KMS-11 (cell line): ENCODE results near the gene PRR29.

Experiments used
- H2AFZ ChIP-seq: fragments of 200-600 bp; sonication (generic); 2 replicates; pipeline ENCODE4 v1.6.1; 2016; ENCODE audit warnings: antibody characterized with exemption, mixed run types, low read depth
- H3K27ac ChIP-seq: fragments of 200-600 bp; sonication (generic); 2 replicates; pipeline ENCODE4 v1.6.1; 2016; ENCODE audit warnings: mild to moderate bottlenecking, mixed run types
- H3K27me3 ChIP-seq: fragments of 200-600 bp; sonication (generic); 2 replicates; pipeline ENCODE4 v1.6.1; 2017; ENCODE audit warnings: mild to moderate bottlenecking, low read depth, mixed run types, moderate library complexity; ENCODE audit not compliant: insufficient read depth
- H3K36me3 ChIP-seq: fragments of 200-600 bp; sonication (generic); 2 replicates; pipeline ENCODE4 v1.6.1; 2017; ENCODE audit warnings: mild to moderate bottlenecking, mixed run types; ENCODE audit not compliant: insufficient read depth
- H3K4me1 ChIP-seq: fragments of 200-600 bp; sonication (generic); 2 replicates; pipeline ENCODE4 v1.6.1; 2016; ENCODE audit warnings: mild to moderate bottlenecking, low read depth, mixed run types; ENCODE audit not compliant: poor library complexity, severe bottlenecking
- H3K4me2 ChIP-seq: fragments of 200-600 bp; sonication (generic); 2 replicates; pipeline ENCODE4 v1.7.0; 2016; ENCODE audit warnings: mild to moderate bottlenecking, mixed run types
- H3K4me3 ChIP-seq: fragments of 200-600 bp; sonication (generic); IDR thresholded peaks from 2 replicates; pipeline ENCODE4 v1.6.1; 2017; ENCODE audit warnings: low read depth, low read length, mixed read lengths; ENCODE audit not compliant: insufficient read depth
- H3K79me2 ChIP-seq: fragments of 200-600 bp; sonication (generic); 2 replicates; pipeline ENCODE4 v1.6.1; 2016; ENCODE audit warnings: low read depth, mixed run types; ENCODE audit not compliant: insufficient read depth
- H3K9ac ChIP-seq: fragments of 200-600 bp; sonication (generic); 2 replicates; pipeline ENCODE4 v1.6.1; 2016; ENCODE audit warnings: mild to moderate bottlenecking, mixed run types
- H4K20me1 ChIP-seq: fragments of 200-600 bp; sonication (generic); 2 replicates; pipeline ENCODE4 v1.6.1; 2016; ENCODE audit warnings: mild to moderate bottlenecking, mixed run types; ENCODE audit not compliant: insufficient read depth
- CTCF ChIP-seq: fragments of 200-600 bp; sonication (generic); conservative IDR thresholded peaks from 2 replicates; pipeline ENCODE4 v1.6.1; 2017; ENCODE audit warnings: low read depth, mild to moderate bottlenecking, antibody characterized with exemption, low read length, moderate library complexity, mixed read lengths

Gene PRR29

DNA sequence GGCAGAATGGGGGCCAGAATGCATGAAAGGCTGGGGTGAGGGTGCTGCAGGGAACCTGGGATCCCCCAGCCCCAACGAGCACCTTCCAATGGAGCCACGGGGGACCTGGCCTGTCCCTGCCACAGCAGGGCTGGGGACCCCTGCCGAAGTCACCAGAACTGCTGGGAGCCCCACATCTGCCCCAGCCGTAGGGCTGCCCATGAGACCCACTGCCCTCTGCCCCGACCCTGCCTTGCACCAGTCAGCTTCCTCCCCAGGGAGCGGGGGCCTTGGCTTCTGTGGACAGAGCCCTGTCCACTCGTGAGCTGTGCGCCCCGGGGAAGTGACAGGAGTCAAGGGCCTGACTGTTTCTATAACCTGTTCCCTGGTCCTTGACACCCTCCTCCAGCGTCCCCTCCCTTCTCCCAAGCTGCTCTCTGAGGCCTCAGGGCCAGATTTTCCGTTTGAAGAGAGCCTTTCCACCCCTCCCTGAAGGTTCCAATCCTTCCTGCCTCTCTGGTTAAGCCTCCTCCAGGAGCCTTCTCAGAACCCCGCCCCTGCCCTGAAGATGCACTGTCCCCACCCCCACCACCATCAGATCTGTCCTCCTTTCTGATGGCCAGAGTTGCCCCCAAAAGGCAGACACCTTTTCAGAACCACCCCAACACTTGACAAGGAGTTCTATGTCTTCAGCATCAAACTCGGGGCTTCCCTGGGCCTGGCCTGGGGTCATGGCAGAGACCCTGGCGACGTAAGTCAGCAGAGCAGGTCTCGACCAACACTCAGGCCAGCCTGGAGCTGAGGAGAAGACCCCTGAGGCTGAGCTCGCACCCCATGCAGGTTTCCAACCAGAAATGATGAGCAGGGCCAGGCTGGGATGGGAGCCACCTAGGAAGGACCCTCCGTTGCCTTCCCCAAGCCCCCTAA, 10.7 kb upstream of the PRR29 start:
- Histone ChIP-seq H3K4me2 (peak overlapping the region; percentile 66), H3K27ac (no peak overlapping the region), H3K79me2 (no peaks in the 10 kb centered on the region), H3K36me3 (no peaks in the 10 kb centered on the region), H3K4me1 (peaks cover 16% of the 10 kb centered on the region), H3K9ac (0 out of 2 replicates have a peak overlapping the region, but pooled peaks have one; percentile 15), H2AFZ (peak overlapping the region; percentile 54), H3K4me3 (no peak overlapping the region), H4K20me1 (no peaks in the 10 kb centered on the region), H3K27me3 (peaks cover 12% of the 10 kb centered on the region)
- TF ChIP-seq CTCF = no peak

GRCh38 chr17:63988127-63988478, 10.0 kb upstream of the PRR29 start:
- peaks cover 16% of the 10 kb centered on the region for H3K4me1 ChIP-seq
- H3K9ac ChIP-seq = no peak overlapping the region

DNA sequence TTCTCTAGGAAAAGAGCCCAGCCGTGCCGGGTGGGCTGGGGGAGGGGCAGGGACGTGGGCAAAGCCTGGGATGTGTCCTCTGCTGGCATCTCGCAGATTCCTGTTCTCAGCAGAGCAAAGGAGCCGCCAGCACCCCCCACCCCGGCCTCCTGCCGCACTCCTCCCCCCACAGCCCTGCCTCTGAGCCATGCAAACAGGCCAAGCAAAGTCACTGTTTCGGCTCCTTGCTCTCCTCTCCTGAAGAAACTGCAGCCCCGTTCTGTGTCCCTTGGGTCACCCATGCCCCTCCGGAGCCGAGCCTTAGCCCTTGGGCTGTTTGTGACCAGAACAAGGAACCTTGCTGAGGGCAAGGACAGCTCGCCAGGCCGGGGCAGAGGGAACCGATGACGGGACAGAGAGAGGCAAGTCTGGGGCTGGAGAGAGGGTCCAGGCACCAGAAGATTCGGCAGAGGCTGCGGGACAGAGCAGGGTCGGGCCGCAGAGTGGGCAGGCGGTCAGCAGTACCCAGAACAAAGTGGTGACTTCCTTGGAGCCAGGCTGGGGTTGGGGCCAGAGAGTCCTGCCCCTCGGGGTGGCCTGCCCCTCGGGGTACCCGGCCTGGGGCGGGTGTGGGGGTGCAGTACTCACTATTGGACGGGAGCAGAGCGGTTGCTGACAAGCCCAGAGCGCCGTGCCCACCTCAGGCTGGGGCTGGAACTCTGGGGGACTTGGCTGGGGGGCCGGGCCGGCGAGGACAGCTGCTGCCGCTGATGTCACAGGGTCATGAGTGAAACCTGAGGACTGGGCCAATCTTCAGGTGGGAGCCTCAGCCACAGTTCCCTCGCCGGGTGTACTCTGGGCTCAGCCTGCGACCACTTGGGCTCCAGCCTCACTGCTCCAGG, 9.2 kb upstream of the PRR29 start:
- Histone ChIP-seq H3K9ac (no peak overlapping the region), H4K20me1 (no peaks in the 10 kb centered on the region), H2AFZ (no peak overlapping the region), H3K4me1 (peaks cover 16% of the 10 kb centered on the region), H3K27ac (no peak overlapping the region), H3K36me3 (no peaks in the 10 kb centered on the region), H3K4me2 (no peak overlapping the region), H3K27me3 (peaks cover 22% of the 10 kb centered on the region), H3K4me3 (no peak overlapping the region), H3K79me2 (no peaks in the 10 kb centered on the region)
- no peak for TF ChIP-seq CTCF

More at GRCh38 chr17:63988127-63988478, 10.0 kb upstream of the PRR29 start:
- H3K79me2 ChIP-seq = no peaks in the 10 kb centered on the region
- H4K20me1 ChIP-seq = no peaks in the 10 kb centered on the region
- H3K4me3 ChIP-seq = no peak overlapping the region
- TF ChIP-seq CTCF = no peak
- no peak overlapping the region for H2AFZ ChIP-seq
- H3K27me3 ChIP-seq = peaks cover 16% of the 10 kb centered on the region
- H3K4me2 ChIP-seq = no peak overlapping the region
- no peak overlapping the region for H3K27ac ChIP-seq
- H3K36me3 ChIP-seq = no peaks in the 10 kb centered on the region

DNA sequence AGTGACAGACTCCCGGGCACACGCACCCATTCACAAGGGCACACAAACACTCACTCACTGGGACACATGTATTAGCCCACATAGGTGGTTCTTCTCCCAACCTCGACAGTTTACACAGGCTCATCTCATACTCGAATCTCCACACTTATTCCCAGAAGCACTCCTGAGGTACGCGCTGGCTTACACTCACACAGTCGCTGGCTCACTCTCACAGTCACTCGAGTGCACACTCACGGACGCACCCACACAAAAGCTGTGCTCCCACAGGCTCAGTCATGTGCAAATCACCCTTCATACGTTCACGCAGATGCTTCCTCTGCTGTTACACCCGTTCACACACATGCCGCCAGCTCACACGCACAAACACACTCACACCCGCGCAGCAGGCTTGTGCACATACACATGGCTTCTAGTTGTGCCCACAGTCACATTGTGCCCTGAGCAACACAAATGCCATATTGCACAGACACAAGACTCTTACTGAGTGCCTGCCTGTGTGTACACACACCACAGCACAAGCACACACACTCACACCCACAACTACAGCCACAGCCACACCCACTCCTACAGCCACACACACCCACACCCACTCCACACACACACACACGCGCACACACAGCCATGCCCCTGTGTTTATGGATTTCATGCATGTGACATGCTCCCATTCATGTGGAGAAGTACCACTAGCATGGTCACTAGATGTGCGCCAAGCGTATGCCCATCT, 8.4 kb upstream of the PRR29 start:
- Histone ChIP-seq H3K4me2 (no peak overlapping the region), H4K20me1 (no peaks in the 10 kb centered on the region), H3K27ac (no peak overlapping the region), H3K4me3 (no peak overlapping the region), H3K9ac (no peak overlapping the region), H2AFZ (no peak overlapping the region), H3K27me3 (peaks cover 27% of the 10 kb centered on the region), H3K79me2 (no peaks in the 10 kb centered on the region), H3K36me3 (no peaks in the 10 kb centered on the region), H3K4me1 (peaks cover 16% of the 10 kb centered on the region)
- TF ChIP-seq CTCF = no peak
